OCI-LY7 (cell line): ENCODE measurements around the gene C9orf50. TPM values are rescaled to one million over a fixed set of nuclear protein-coding genes. Genes with fewer than 3 reads are reported as not detected.

ENCODE experiments used
- Bru-seq: library from RNA; stranded (reverse); fragments of 400-500 nt; gene quantifications from one replicate; lab custom pipeline; 2021; lab: Mats Ljungman, UMichigan
- BruChase-seq, 2 experiments: library from RNA; stranded (reverse); fragments of 400-500 nt; gene quantifications; one replicate each; lab custom pipeline; 2021; lab: Mats Ljungman, UMichigan
- BruUV-seq: library from RNA; stranded (reverse); fragments of 400-500 nt; replicated peaks from 2 replicates; lab custom pipeline; 2021; lab: Mats Ljungman, UMichigan
- CTCF ChIA-PET: fragments of 300-600 bp; sonication (Branson Sonifier 250); formaldehyde crosslinking; loops from one replicate; lab custom pipeline; 2022; ENCODE audit warnings: antibody characterized with exemption; ENCODE audit not compliant: unreplicated experiment; lab: Charles Lee
- POLR2A ChIA-PET: fragments of 300-600 bp; sonication (Branson Sonifier 250); formaldehyde crosslinking; loops from one replicate; lab custom pipeline; 2022; ENCODE audit warnings: antibody characterized with exemption; lab: Charles Lee
- DNase-seq: peaks from one replicate; pipeline ENCODE4 v3.0.0-alpha.2; 2015; ENCODE audit warnings: low spot score
- H2AFZ ChIP-seq: fragments of 200-600 bp; sonication (generic), shearing (Covaris generic); 2 replicates; pipeline ENCODE4 v1.6.1; 2014; ENCODE audit warnings: mild to moderate bottlenecking, antibody characterized with exemption, low read length, moderate library complexity
- H3K27ac ChIP-seq: fragments of 200-600 bp; sonication (generic); 2 replicates; pipeline ENCODE4 v1.5.1; 2014; ENCODE audit warnings: mixed run types, low read depth, mild to moderate bottlenecking, moderate library complexity, low read length, inconsistent platforms; ENCODE audit not compliant: poor library complexity, severe bottlenecking
- H3K36me3 ChIP-seq: fragments of 200-600 bp; sonication (generic); 2 replicates; pipeline ENCODE4 v1.6.1; 2014; ENCODE audit warnings: mild to moderate bottlenecking, antibody characterized with exemption, low read length, moderate library complexity, mixed read lengths; ENCODE audit not compliant: insufficient read depth
- H3K4me1 ChIP-seq: fragments of 200-600 bp; sonication (generic); 2 replicates; pipeline ENCODE4 v1.5.1; 2014; ENCODE audit warnings: mild to moderate bottlenecking, low read length; ENCODE audit not compliant: insufficient read depth, poor library complexity, severe bottlenecking
- H3K4me2 ChIP-seq: fragments of 200-600 bp; sonication (generic); 2 replicates; pipeline ENCODE4 v1.6.1; 2014; ENCODE audit warnings: mild to moderate bottlenecking, low read length
- H3K4me3 ChIP-seq: fragments of 200-600 bp; sonication (generic); 2 replicates; pipeline ENCODE4 v1.5.1; 2014; ENCODE audit warnings: mild to moderate bottlenecking, low read depth, low read length; ENCODE audit not compliant: poor library complexity, severe bottlenecking
- H3K79me2 ChIP-seq: fragments of 200-600 bp; sonication (generic); 2 replicates; pipeline ENCODE4 v1.6.1; 2016; ENCODE audit warnings: low read depth, mild to moderate bottlenecking, low read length, moderate library complexity, mixed read lengths; ENCODE audit not compliant: insufficient read depth
- H3K9me2 ChIP-seq: fragments of 200-600 bp; sonication (generic); 2 replicates; pipeline ENCODE4 v1.6.1; 2016; ENCODE audit warnings: mild to moderate bottlenecking, low read length, mixed read lengths; ENCODE audit not compliant: insufficient read depth
- H3K9me3 ChIP-seq: fragments of 200-600 bp; sonication (generic); 2 replicates; pipeline ENCODE4 v1.6.1; 2014; ENCODE audit warnings: mild to moderate bottlenecking, mixed run types, low read length, mixed read lengths
- H4K20me1 ChIP-seq: fragments of 200-600 bp; sonication (generic); 2 replicates; pipeline ENCODE4 v1.6.1; 2014; ENCODE audit warnings: mild to moderate bottlenecking, antibody characterized with exemption, low read length, moderate library complexity, mixed read lengths; ENCODE audit not compliant: insufficient read depth
- EZH2phosphoT487 ChIP-seq: fragments of 200-600 bp; sonication (generic); IDR thresholded peaks from 2 replicates; pipeline ENCODE4 v1.6.1; 2018; ENCODE audit warnings: low read depth, borderline replicate concordance, mild to moderate bottlenecking, mixed run types, antibody characterized with exemption, low read length, moderate library complexity, mixed read lengths
- intact Hi-C: fragments of 100-400 bp; cut with micrococcal nuclease; formaldehyde crosslinking; loops from one replicate; pipeline ENCODE4 v1.10.0; 2022; ENCODE audit not compliant: unreplicated experiment
- long read RNA-seq: library from polyadenylated mRNA; stranded (forward); transcript quantifications from one replicate; pipeline ENCODE4 v2.0.0, GENCODE V29; 2022
- total RNA-seq, 2 experiments: library from RNA; depleted of rRNA in 1 of 2; stranded (reverse); fragments of >200 nt in 1 of 2; shearing (Covaris generic) in 1 of 2; gene quantifications; 2 replicates each; pipeline ENCODE4 v1.2.3, GENCODE V29; 2014 to 2022
- TF ChIP-seq, protein P1 (sequence below): fragments of 200-600 bp; sonication (generic); conservative IDR thresholded peaks from 2 replicates; pipeline ENCODE4 v1.5.1; 2014; ENCODE audit warnings: mild to moderate bottlenecking, antibody characterized with exemption, low read length, moderate library complexity, mixed read lengths

Gene C9orf50, protein sequence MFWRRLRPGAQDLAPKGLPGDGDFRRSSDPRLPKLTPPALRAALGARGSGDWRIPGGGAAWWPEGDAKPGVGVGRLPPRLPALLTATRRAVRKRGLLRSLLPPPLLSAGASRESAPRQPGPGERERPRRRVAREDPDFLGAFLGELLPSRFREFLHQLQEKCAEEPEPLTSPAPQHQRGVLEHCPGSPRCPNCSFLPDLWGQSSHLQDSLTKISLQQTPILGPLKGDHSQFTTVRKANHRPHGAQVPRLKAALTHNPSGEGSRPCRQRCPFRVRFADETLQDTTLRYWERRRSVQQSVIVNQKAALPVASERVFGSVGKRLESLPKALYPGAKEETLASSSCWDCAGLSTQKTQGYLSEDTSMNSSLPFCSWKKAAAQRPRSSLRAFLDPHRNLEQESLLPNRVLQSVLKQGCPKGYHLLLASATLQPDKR
- total RNA-seq (2014; rRNA removed; shearing (Covaris generic)) (not detected in 2 replicates), total RNA-seq (2022) (not detected in 2 replicates), Bru-seq, nascent RNA (not detected), BruChase-seq, experiment 1, labeled RNA remaining after a 6-hour chase (not detected), BruChase-seq, experiment 2, labeled RNA remaining after a 2-hour chase (percentile 10 among the genes with signal in this experiment)
- long read RNA-seq, result 0 reads

DNA sequence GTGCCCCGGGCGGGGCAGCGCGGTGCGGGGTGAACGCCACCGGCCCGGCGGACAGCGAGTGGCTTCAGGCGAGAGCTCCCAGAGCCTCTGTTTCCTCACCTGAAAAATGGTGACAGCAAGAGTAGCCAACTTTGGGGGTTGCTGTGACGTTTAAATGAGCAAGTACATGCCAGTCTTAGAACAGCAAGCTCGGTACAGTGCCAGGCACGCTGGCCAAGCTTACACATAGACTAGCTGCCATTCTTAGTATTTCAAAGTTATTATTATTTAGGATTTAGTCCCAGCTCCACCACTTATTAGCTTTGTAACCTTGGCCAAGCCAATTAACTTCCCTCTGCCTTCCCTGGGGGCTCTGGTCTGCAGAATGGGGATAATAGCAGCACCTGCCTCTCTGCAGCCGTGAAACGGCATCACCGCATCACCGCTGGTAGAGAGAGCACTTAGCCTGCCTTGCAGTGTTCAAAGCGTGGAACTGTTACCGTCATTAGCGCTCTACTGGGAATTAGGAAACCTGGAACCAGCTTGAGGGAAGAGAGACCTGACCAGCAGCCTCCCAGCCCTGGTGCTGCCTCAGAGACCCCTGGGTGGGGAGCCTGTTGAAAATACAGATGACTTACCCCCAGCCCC, at the start of gene C9orf50:
Gene C9orf50, minus strand, starts transcription at position 433 of the 627 bp plus-strand sequence. CDS start 527 bp downstream, outside the sequence.
- no peak within 1 kb of the TSS for H3K4me3 ChIP-seq
- ChIA-PET POLR2A (no interaction called here), CTCF (interaction anchor here (0.6 kb wide), 1 partner anchor 160 kb away, joined by 4 read pairs; no protein-coding TSS in a partner anchor)
- H3K4me2 ChIP-seq, result no peak within 1 kb of the TSS
- no peaks in the 10 kb centered on the region for H3K9me3 ChIP-seq
- TF ChIP-seq EZH2phosphoT487, result no peak
- TF ChIP-seq, protein P1, sequence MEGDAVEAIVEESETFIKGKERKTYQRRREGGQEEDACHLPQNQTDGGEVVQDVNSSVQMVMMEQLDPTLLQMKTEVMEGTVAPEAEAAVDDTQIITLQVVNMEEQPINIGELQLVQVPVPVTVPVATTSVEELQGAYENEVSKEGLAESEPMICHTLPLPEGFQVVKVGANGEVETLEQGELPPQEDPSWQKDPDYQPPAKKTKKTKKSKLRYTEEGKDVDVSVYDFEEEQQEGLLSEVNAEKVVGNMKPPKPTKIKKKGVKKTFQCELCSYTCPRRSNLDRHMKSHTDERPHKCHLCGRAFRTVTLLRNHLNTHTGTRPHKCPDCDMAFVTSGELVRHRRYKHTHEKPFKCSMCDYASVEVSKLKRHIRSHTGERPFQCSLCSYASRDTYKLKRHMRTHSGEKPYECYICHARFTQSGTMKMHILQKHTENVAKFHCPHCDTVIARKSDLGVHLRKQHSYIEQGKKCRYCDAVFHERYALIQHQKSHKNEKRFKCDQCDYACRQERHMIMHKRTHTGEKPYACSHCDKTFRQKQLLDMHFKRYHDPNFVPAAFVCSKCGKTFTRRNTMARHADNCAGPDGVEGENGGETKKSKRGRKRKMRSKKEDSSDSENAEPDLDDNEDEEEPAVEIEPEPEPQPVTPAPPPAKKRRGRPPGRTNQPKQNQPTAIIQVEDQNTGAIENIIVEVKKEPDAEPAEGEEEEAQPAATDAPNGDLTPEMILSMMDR, result no peak
- no TSS peak for BruUV-seq
- no peaks in the 10 kb centered on the region for H3K79me2 ChIP-seq
- no peaks in the 10 kb centered on the region for H3K9me2 ChIP-seq
- H2AFZ ChIP-seq, result no peak within 1 kb of the TSS
- intact Hi-C loops, result no loop called here
- H3K36me3 ChIP-seq, result no peaks in the 10 kb centered on the region
- no peaks in the 10 kb centered on the region for H4K20me1 ChIP-seq
- no peak for DNase-seq
- H3K27ac ChIP-seq, result no peak within 1 kb of the TSS
- H3K4me1 ChIP-seq, result peaks cover 19% of the 10 kb centered on the region

DNA sequence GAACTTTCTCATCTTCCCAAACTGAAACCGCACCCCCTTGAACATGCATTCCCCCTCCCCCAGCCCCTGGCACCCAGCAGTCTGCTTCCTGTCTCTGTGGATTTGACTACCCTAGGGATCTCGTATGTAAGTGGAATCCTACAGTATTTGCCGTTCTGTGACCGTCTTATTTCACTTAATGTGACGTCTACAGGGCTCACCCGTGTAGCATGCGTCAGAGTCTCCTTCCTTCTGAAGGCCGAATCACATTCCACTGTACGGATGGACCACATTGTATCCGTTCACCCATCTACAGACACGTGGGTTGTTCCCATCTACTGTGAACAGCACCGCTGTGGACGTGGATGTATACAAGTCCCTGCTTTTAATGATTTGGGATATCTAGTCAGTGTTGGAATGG, 49.0 kb upstream of the C9orf50 start:
- POLR2A ChIA-PET, result no interaction called here
- Histone ChIP-seq H4K20me1 (no peaks in the 10 kb centered on the region), H3K4me2 (no peak overlapping the region), H3K4me3 (no peak overlapping the region), H2AFZ (no peak overlapping the region), H3K9me3 (no peaks in the 10 kb centered on the region), H3K79me2 (no peaks in the 10 kb centered on the region), H3K27ac (no peak overlapping the region), H3K9me2 (no peaks in the 10 kb centered on the region), H3K36me3 (no peaks in the 10 kb centered on the region), H3K4me1 (no peaks in the 10 kb centered on the region)
- CTCF ChIA-PET, result no interaction called here
- intact Hi-C loops, result no loop called here
- no peak for DNase-seq
- no peak for TF ChIP-seq EZH2phosphoT487
- TF ChIP-seq, protein P1, result no peak
- no TSS peak for BruUV-seq
